NCI-H524 (cell line): ENCODE results near the gene DNAJC28.
"Not testable (repeated sequence)": the region's sequence is repeated elsewhere in the genome, so short reads cannot be mapped to it uniquely, and the experiment has no call there.

Source experiments
- DNase-seq, 2 experiments: peaks; one replicate each; lab custom pipeline; 2025; lab: John Stamatoyannopoulos, UW

The DNAJC28 gene, protein sequence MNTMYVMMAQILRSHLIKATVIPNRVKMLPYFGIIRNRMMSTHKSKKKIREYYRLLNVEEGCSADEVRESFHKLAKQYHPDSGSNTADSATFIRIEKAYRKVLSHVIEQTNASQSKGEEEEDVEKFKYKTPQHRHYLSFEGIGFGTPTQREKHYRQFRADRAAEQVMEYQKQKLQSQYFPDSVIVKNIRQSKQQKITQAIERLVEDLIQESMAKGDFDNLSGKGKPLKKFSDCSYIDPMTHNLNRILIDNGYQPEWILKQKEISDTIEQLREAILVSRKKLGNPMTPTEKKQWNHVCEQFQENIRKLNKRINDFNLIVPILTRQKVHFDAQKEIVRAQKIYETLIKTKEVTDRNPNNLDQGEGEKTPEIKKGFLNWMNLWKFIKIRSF

DNA sequence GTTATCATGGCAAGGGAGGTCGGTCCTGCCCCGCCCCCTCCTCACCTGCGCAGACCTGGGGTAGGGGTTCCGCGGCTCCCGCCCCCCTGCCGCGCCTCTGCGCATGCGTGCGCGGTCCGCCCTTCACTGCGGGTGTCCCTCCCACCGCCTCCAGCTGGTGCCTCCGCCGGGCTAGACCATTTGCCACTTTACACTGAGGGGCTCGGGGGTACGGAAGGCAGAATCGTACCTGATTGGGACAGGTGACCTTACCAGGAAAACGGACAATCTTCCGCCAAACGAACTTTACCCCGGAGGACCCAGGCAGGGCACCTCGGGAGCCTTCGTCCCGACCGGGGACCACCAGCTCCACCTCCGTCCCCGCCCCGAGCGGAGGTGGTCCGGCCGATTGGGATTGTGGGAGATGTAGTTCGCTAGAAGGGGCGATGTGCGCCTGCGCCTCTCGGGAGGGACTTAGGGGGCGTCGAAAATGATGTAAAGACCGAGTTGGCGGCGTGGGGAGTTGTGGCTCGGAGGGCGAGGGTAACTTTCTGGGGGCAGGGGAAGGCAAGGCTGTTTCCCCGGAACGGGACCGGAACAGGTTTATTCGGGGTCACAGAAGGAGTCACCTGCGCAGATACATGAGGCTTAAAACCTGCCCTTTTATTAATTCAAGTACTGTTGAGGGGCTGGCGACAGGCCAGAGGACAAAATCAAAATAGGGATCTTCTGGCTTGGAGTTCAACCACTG, at the start of gene DNAJC28:
Gene DNAJC28, minus strand, starts transcription at position 344 of the 730 bp plus-strand sequence. CDS start 2,323 bp downstream, outside the sequence.
- DNase-seq: peak; percentile 96 to 98

DNA sequence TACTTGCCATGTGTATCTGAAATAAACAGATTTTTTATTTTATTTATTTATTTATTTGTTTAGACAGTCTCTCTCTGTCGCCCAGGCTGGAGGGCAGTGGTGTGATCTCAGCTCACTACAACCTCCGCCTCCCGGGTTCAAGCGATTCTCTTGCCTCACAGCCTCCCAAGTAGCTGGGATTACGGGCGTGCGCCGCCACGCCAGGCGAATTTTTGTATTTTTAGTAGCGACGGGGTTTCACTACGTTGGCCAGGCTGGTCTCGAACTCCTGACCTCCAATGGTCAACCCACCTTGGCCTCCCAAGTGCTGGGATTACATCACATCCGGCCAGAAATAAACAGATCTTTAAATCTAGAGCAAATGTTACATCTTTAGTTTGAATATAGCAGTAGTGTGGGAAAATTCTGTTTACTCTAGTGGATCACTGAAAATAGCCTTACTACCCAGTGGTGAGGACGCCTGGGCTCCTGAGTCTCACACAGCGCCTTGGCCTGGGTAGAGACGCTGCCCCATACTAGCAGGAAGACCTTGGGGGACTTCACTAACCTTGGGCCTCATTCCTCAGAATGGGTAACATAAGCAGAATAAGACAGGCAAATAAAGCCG, 49.7 kb upstream of the DNAJC28 start:
- DNase-seq: peak in 1 of 2 experiments; percentile 38

DNA sequence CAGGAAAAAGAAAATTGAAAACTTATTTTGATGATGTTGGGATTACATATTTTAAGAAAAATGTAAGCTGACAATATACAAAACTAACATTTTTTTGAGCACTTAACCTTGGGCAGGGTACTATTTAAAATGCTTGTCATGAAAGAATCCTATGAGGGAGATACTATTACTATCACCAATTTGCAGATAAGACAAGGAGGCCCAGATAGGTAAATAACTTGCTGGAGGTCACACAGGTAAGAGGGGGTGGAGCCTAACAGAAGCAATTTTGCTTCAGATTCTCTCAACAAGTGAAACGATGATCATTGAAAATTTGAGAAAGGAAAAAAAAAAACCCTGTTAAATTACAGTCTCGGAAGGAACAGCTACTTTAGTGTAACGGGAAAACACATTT, 49.2 kb upstream of the DNAJC28 start:
- no peak for DNase-seq

DNA sequence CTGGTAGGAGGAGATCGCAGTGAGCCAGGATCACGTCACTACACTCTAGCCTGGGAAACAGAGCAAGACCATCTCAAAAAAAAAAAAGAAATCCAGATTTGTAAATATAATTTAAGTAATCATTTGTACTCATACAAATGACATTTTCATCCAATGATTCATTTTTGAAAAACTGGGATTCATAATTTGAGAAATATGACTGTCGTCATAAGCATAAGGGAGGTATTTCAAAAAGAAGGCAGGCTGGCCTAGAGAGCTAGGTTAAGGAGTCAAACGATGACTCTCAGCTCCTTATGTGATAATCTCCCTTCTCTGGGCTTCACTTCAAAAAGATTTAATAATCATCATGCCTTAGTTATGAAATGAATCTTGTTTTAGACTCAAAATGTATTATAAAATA, 48.1 kb upstream of the DNAJC28 start:
- no peak for DNase-seq

DNA sequence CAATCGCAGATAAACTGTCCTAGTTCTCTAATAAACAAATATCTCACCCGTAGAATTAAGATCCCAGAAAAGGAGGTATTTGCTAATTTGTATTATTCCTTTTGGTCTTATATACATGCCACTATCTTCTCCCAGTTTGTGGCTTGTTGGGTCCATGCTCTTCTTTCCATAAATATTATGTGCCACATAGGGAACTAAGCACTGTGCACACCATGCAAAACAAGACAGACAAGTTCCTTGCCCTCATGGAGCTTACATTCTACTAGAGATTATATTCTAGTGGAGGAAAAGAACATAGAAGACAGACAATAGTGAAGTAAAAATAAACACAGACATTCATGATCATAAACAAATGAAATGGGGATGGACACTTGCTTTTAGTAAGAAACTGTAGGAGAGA, 45.7 kb upstream of the DNAJC28 start:
- DNase-seq: no peak

DNA sequence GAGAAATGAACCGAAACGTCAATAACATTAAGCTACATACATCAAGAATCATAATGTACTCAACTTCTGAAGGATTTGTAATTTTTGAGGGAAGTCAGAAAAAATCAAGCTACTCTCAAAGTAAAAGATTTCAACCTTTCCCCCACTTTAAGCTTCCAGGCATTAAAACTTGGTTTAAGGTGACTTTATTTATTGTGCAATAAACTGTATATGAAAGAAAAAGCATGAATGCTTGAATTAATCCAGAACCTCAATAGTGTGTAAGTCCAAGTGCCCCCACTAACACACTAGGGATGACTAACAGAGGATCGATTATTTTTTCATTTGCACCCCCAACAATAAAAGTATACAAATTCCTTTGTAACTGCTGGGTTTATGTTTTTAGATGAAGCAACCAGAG, 39.5 kb upstream of the DNAJC28 start:
- no peak for DNase-seq

DNA sequence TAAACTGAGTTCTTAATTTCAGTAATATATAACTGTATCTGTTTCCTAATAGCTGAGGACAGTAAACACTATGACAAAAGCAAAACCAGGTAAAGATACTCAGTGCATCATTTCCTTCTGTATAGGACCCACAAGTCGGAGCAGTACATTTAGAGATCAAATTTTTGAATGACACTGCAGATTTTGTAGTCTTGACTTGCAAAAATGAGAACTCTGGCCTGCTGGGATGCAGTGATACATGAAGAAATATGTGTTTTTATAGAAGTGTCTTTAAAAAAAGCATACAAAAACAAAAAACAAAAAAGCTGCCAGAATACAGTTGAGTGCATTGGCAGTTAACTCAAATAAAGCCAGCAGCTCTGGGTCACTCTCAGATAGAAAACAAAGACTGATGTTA, 31.4 kb upstream of the DNAJC28 start:
- DNase-seq: no peak

DNA sequence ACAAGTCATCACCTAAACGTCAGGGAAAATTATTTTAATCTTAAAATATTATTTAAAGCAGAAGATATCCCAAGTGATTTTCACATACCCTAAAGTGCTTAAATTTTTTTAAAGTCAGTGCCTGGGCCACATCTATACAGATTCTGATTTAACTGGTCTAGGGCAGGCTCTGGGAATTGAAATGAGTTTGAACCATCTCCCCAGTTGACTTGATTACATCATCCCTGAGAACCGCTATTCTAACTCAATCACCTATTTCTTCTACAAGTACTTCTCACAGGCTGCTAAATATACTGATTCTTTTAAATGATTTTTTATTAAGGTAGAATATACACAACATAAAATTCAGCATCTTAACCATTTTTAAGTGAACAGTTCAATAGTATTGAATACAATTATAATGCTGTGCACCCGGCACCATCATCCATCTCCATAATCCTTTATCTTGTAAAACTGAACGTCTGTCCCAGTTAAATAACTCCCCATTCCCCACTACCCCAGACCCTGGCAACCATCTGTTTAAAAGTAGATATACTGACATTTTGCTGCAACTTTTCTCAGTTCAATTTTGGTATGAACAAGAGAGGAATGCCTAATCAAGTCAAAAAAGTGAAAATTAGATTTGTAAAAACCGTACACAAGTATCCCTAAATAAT, 30.9 kb upstream of the DNAJC28 start:
- peak in 1 of 2 experiments; percentile 36 for DNase-seq

DNA sequence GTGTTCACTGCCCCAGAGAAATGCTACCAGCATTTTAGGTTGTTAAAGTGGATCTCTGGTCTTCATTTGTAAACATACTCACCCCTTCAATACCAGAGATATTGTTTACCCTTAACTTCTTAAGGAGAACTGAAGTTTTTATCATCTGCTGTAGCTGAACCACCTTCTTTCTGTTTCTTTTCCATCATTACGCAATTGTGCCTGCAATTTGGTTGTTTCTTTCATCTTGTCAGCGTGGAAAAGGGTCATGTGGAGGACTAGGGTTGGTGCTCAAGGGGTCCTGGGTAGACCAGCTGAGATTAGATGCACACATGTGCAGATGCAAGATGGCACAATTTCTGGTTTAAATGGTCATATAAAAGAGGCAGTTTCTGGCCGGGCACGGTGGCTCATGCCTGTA, 27.4 kb upstream of the DNAJC28 start:
- no peak for DNase-seq

DNA sequence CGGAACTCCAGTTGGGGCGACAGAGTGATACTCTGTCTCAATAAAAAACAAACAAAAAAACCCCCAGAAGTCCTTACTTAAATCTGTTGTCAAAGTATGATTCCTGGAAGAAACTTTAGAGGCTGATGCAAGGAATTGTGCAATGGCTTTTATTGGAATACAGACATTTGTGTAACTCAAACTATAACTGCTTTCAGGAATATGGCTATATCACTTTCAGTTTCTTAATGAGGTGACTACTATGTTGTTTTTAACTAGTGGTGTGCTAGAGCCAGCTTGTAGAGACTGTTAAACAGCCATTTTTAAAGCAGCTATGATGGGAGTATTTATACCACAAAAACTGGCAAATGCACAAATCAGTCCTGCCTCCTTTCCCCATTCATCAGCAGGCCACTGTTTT, 22.7 kb upstream of the DNAJC28 start:
- no peak for DNase-seq

DNA sequence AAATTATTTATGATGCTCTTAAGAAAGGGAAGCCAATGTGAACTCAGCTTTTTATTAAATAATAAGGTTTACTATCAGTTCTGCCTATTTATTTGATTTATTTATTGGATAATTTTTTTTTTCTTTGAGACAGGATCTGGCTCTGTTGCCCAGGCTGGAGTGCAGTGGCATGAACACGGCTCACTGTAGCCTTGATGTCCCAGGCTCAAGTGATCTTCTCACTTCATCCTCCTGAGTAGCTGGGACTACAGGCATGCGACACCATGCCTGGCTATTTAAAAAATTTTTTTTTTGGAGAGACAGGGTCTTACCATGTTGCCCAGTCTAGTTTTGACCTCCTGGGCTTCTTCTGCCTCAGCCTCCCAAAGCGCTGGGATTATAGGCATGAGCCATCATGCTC, 21.0 kb upstream of the DNAJC28 start:
- DNase-seq: no peak

DNA sequence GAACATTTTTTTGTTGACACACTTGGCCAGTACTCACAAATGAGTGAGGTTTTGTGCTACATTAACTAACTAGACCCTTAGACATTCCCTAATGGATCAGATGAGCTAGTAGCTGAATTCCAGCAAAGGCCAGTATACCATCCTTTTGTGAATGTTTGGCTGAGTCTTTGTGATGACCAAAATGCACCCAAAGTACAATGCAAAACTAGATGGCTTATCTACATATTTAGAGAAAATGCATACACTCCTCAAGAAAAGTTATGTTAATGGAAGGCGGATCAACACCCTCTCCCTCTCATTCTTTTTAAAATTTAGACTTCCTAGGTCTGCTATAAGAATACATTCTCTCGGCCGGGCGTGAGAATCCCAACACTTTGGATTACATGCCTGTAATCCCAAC, 20.1 kb upstream of the DNAJC28 start:
- DNase-seq: no peak

DNA sequence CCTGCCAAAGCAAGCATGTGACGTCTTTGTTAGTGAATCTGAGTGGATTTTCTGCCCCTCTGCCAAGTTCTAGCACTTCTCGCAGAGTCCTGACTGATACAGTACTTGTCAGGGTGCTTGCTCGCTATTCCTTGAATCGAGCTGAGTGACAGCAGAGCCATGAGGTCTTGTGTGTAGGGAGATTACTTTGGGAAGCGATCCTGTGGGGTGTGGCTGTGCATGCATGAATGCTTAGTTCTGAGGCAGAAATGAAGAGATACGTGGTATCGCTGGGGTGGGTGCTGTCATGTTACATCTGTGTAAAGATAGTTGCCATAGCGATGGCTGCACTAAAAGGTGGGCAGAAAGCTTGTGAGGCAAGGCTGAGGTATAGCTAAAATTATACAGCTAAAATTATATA, 19.3 kb upstream of the DNAJC28 start:
- DNase-seq: no peak

DNA sequence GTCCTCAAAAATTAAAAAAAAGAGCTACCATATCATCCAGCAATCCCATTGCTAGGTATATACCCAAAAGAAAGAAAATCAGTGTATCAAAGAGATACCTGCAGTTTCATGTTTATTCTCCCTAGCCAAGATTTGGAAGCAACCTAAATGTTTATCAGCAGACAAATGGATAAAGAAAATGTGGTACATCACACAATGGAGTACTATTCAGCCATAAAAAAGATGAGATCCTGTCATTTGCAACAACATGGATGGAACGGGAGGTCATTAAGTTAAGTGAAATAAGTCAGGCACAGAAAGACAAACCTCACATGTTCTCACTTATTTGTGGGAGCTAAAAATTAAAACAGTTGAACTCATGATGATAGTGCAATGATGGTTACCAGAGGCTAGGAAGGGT, 15.5 kb upstream of the DNAJC28 start:
- DNase-seq: not testable (repeated sequence)

DNA sequence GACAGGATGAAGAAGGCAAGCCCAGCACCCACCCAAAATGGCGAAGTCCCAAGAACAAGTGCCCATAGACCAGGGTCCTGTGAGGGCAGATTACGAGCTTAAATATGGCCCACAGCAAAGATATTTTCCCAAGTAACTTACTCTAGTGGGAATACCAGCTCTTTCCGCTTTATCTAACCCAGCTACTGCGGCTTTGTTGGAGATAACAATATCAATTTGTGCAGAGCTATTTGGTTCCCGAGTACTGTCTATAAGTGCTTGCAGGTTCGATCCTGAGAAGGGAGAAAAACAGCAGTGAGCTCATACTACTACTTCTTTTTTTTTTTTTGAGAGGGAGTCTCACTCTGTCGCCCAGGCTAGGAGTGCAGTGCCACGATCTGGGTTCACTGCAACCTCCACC, 14.3 kb upstream of the DNAJC28 start:
- no peak for DNase-seq

DNA sequence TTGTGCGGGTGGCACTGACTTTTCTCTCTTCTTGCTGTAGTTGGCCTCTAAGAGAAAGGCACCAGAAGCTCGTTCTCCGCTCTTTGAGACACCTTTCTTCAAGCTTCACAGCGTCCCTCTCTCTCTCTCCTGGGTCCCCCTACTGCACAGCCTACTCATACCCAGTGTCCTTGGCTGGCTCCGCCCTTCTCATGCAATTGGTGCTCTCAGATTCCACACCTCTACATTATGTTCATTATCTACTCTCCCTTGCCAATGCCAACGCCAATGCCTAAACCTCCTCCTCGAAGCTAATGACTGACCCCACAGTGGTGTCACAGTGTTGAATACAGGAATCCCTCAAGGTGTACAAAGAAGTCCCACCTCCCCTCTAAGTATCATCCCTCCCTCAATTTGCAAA, 4.8 kb upstream of the DNAJC28 start:
- no peak for DNase-seq

DNA sequence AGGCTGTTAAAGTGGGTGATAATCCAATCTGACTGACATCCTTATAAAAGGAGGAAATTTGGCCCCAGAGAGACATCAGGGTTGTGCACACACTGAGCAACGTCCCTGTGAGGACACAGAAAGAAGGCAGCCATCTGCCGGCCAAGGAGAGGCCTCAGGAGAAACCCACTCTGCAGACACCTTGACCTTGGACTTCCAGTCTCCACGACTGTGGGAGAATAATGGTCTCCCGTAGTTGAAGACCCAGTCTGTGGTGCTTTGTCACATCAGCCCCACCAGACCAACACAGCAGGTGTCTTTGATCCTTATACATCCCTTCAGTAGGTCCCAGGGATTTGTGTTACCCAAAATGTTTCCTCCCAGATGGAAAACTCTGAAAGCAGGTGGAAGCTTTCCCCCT, 4.2 kb upstream of the DNAJC28 start:
- DNase-seq: peak; percentile 16 to 42

DNA sequence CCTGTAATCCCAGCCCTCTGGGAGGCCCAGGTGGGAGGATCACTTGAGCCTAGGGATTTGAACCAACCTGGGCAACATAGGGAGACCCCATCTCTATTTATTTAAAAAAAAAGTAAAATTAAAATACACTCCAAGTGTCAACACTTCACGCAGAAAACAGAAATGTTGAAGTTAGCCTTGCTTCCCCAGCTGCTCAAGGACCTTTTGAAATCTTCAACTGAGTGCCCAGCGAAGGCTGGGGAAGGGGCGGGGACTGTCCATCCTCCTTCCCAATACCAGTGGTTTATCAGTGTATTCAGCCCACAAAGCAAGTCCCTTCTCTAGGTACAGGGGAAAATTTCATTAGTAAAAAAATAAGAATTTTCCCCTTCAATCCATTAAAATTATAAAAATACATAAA, 2.2 kb upstream of the DNAJC28 start:
- no peak for DNase-seq

DNA sequence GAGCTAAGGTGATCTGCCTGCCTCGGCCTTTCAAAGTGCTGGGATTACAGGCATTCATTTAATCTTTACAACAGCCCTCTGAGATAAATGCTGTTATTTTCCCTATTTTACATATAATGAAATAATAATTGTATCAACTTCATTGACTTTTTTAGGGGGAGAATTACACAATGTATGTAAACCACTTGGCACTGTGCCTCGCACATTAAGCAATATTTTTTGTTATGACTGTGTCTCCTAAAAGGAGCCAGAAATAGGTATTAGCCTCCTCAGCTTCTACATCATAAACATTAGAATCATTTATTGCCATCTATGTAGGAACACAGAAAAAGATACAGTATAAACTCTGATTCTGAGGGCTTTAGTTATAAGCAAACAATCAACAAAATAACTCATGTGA, 1.1 kb upstream of the DNAJC28 start:
- DNase-seq: no peak

DNA sequence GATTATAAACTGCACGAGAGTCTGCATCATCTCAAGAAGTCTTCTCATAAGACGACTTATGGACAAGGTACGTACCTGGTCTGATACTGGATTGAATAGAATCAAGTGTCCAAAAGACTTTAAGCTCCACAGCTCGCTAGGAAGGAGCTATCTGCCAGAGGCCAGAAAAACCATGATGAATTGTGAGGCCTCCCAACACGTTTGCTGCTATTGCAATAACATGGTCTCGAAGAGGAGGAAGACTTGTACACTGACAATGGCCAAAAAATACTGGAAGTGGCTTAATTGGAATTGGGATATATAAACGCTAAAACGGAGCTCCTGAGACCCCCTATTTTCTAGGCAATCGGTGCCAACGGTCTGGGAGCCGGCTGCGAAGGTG, 534 bp downstream of the DNAJC28 start:
- peak in 1 of 2 experiments; percentile 44 for DNase-seq

DNA sequence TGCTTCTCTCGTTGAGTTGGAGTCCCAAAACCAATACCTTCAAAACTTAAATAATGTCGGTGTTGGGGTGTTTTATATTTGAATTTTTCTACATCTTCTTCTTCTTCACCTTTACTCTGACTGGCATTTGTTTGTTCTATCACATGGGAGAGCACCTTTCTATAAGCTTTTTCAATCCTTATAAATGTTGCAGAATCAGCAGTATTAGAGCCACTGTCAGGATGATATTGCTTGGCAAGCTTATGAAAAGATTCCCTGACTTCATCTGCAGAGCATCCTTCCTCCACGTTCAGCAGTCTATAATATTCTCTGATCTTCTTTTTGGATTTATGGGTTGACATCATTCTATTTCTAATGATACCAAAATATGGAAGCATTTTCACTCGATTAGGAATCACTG, 2.6 kb downstream of the DNAJC28 start:
- DNase-seq: no peak

DNA sequence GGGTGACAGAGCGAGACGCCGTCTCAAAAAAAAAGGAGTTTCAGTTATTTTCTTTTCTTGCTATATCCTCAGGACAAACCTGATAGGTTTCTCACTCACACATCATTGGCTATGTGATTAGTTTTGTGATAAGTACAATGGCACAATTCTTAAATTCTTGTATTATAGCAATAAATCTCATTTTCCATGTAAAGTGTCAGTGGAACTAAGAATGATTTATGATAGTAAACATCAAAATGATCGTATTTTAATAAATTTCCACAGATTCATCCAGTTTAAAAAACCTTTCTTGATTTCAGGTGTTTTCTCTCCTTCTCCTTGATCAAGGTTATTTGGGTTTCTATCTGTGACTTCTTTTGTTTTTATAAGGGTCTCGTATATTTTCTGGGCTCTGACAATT, 3.5 kb downstream of the DNAJC28 start:
- no peak for DNase-seq
